Subcutaneous adipose tissue (tissue), 4 donors: ENCODE results near the gene CCDC33. TPM values are rescaled to one million over a fixed set of nuclear protein-coding genes. Genes with fewer than 3 reads are reported as not detected.

Experiments
- CTCF ChIP-seq: fragments of 450-650 bp; IDR thresholded peaks from one replicate; pipeline ENCODE4 v1.5.1; 2016; ENCODE audit warnings: low read depth, mild to moderate bottlenecking, control low read depth, antibody characterized with exemption, moderate library complexity
- total RNA-seq, 4 donors: library from RNA; depleted of rRNA; stranded (reverse); fragments of >200 nt; gene quantifications; one replicate each; pipeline ENCODE4 v1.1.0, GENCODE V29; 2016

CCDC33 gene
- total RNA-seq, 4 donors from 2014 or later = not detected

- TF ChIP-seq CTCF = no peak
These were observed 6.5 kb downstream of the CCDC33 start for GRCh38 chr15:74242441-74243185.

- no peak for TF ChIP-seq CTCF
These were observed 7.3 kb downstream of the CCDC33 start for GRCh38 chr15:74243431-74243830.

DNA sequence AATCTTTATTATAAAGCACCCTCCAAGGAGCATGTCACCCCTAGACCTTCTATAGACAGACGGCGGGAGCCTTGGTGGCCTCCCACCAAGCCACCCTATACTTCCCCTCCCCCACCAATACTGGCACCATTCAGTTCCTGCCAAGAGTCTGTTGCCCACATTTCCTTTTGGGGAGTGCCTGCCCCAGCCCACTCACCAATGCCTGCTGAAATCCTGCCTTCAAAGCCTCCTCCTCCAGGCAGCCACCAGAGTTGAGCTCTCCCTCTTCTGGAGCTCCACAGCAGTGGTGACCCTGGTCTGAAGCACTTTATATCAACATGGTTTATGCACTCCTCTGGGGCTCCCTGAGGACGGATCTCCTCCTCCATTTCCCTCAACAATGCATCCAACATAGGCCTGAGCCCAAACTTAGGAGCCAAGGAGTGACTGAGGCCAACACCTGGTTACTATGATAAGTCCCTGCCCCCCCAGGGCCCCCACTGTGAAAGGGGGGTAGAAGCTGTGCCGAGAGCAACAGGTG is 8.8 kb downstream of the CCDC33 start:
- no peak for TF ChIP-seq CTCF

- TF ChIP-seq CTCF = no peak
These were observed 9.3 kb downstream of the CCDC33 start for GRCh38 chr15:74245342-74245931.

DNA sequence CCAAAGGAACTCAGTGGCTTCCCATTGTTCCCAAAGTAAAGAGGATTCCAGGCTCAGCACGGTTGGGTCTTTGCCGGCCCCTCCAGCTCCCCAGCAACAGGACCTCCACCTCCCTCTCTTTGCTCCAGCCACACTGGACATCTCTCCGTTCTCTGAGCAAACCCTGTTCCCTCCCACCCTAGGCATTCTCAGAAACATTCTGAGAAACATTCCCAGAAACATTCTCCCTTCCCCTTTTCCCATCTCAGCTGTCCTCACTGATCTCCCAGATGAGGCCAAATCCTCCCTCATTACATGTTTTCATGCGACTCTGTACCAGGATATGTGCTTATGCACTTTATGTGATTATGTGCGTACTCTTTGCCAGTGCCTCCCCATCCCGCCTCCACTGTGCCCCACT is 14.1 kb downstream of the CCDC33 start:
- TF ChIP-seq CTCF = no peak

- no peak for TF ChIP-seq CTCF
These were observed 15.1 kb downstream of the CCDC33 start for GRCh38 chr15:74251131-74251811.

DNA sequence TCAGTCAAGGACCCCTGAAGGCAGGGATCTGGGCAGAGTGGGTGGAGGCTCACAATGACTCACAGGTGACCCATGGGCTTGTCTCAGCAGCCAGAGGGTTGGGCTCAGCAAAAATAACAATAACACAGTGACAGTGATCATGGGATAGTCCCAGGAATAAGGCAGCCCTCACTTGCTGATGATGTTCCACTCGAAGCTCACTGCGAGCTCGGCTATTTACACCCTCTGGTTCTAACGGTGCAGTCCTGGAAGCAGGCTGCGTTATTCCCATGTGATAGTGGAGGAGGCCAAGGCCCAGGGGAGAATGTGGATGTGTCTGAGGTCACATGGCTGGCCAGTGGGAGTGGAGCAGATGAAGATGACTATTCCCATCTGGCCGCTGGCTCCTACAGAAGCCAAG is 16.2 kb downstream of the CCDC33 start:
- TF ChIP-seq CTCF = no peak
